MM.1S (cell line): ENCODE results near the gene TAF5.

Experiments
- EZH2 ChIP-seq: fragments of 300-600 bp; sonication (generic); optimal IDR thresholded peaks from 2 replicates; pipeline ENCODE3; 2017; ENCODE audit warnings: low read depth, mild to moderate bottlenecking, antibody characterized with exemption, low read length, mixed read lengths
- EZH2phosphoT487 ChIP-seq: fragments of 300-600 bp; sonication (generic); IDR thresholded peaks from 2 replicates; pipeline ENCODE4 v1.6.1; 2018; ENCODE audit warnings: antibody characterized with exemption, low read length
- TF ChIP-seq, protein P1 (sequence below): fragments of 300-600 bp; sonication (generic); IDR thresholded peaks from 2 replicates; pipeline ENCODE4 v1.5.1; 2016; ENCODE audit warnings: antibody characterized with exemption, low read length, mixed read lengths

DNA sequence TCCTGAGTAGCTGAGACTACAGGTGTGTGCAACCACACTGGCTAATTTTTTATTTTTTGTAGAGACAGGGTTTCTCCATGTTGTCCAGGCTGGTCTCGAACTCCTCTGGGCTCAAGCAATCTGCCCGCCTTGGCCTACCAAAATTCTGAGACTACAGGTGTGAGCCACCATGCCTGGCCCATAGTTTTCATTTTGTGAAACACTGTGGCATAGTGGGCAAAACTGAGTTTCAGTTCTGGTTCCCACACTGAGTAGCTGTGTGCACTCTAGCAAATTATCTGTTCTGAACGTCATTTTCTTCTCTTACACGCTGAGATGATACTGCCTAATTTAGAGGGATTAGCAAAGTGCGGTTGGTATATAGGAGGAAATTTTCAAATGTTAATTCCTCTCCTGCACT lies 15.0 kb downstream of the TAF5 start:
- TF ChIP-seq, protein P1, sequence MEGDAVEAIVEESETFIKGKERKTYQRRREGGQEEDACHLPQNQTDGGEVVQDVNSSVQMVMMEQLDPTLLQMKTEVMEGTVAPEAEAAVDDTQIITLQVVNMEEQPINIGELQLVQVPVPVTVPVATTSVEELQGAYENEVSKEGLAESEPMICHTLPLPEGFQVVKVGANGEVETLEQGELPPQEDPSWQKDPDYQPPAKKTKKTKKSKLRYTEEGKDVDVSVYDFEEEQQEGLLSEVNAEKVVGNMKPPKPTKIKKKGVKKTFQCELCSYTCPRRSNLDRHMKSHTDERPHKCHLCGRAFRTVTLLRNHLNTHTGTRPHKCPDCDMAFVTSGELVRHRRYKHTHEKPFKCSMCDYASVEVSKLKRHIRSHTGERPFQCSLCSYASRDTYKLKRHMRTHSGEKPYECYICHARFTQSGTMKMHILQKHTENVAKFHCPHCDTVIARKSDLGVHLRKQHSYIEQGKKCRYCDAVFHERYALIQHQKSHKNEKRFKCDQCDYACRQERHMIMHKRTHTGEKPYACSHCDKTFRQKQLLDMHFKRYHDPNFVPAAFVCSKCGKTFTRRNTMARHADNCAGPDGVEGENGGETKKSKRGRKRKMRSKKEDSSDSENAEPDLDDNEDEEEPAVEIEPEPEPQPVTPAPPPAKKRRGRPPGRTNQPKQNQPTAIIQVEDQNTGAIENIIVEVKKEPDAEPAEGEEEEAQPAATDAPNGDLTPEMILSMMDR = no peak
- TF ChIP-seq EZH2 (no peak), EZH2phosphoT487 (no peak)
